ENCODE data around the gene AARSD1.
A peak's percentile ranks its signal among the peaks of the same experiment; 100 is the strongest.

- TF ChIP-seq YY1 (IDR thresholded peaks at IDR 0.05; ENCODE audit: insufficient read depth, insufficient read length) (peak; percentile 56), ZNF274 (IDR thresholded peaks at IDR 0.05; ENCODE audit: low read depth, low read length) (no peak), SUZ12 (IDR thresholded peaks at IDR 0.05; ENCODE audit: extremely low read depth, insufficient read depth, insufficient read length) (no peak)
Measured at GRCh38 chr17:42964161-42964932, at the start of gene AARSD1.

All from NT2/D1 (cell line).